SK-N-SH (cell line): ENCODE measurements around the gene DCTN3. TPM values are rescaled to one million over a fixed set of nuclear protein-coding genes. Genes with fewer than 3 reads are reported as not detected.

ENCODE experiments used
- CTCF ChIA-PET: fragments of 300-600, 350-600 bp; formaldehyde crosslinking; extraction: SDS; loops from one replicate; lab custom pipeline; 2021; lab: Yijun Ruan, JAX
- POLR2A ChIA-PET: fragments of 350-600 bp; sonication (Branson Sonifier 250); formaldehyde crosslinking; extraction: SDS; loops from one replicate; lab custom pipeline; 2020; ENCODE audit warnings: antibody characterized with exemption, inconsistent platforms; lab: Yijun Ruan, JAX
- DNase-seq: peaks from one replicate; pipeline ENCODE4 v3.0.0; 2012
- H2AFZ ChIP-seq: fragments of 200-600 bp; sonication (generic); 2 replicates; pipeline ENCODE4 v1.8.1; 2016; ENCODE audit warnings: antibody characterized with exemption, mild to moderate bottlenecking, low read depth
- H3F3A ChIP-seq: fragments of 200-600 bp; sonication (generic); replicated peaks from 2 replicates; pipeline ENCODE3; 2016; ENCODE audit warnings: antibody characterized with exemption, mild to moderate bottlenecking; ENCODE audit not compliant: insufficient read depth
- H3K27ac ChIP-seq, 2 experiments: fragments of 200-500 bp in 1 of 2; fragments of 200-600 bp in 1 of 2; sonication (Bioruptor generic) in 1 of 2; sonication (generic), shearing (Covaris generic) in 1 of 2; 2 replicates each; pipeline versions ENCODE4 v1.5.1 to v1.6.1; 2014 to 2016; ENCODE audit warnings: low read depth in 2 of 2, inconsistent platforms in 1 of 2, low read length in 1 of 2, mild to moderate bottlenecking in 1 of 2, mixed read lengths in 1 of 2
- H3K27me3 ChIP-seq: fragments of 200-600 bp; sonication (generic), shearing (Covaris generic); 2 replicates; pipeline ENCODE4 v1.6.1; 2016; ENCODE audit warnings: mixed run types; ENCODE audit not compliant: insufficient read depth
- H3K36me3 ChIP-seq, 2 experiments: fragments of 200-500 bp in 1 of 2; fragments of 200-600 bp in 1 of 2; sonication (Bioruptor generic) in 1 of 2; sonication (generic) in 1 of 2; replicated peaks in 1 of 2; 2 replicates each; pipeline versions ENCODE3 to v1.5.1; 2014 to 2016; ENCODE audit warnings: low read length in 1 of 2, mild to moderate bottlenecking in 1 of 2; ENCODE audit not compliant: insufficient read depth in 2 of 2, control insufficient read depth in 1 of 2
- H3K4me1 ChIP-seq, 2 experiments: fragments of 200-500 bp in 1 of 2; fragments of 200-600 bp in 1 of 2; sonication (Bioruptor generic) in 1 of 2; sonication (generic), shearing (Covaris generic) in 1 of 2; 2 replicates each; pipeline versions ENCODE4 v1.5.1 to v1.6.1; 2014 to 2016; ENCODE audit warnings: low read depth in 1 of 2, low read length in 1 of 2, mixed run types in 1 of 2; ENCODE audit not compliant: insufficient read depth in 2 of 2, control insufficient read depth in 1 of 2
- H3K4me2 ChIP-seq: fragments of 200-600 bp; sonication (generic), shearing (Covaris generic); 2 replicates; pipeline ENCODE4 v1.6.1; 2017; ENCODE audit warnings: mixed run types
- H3K4me3 ChIP-seq, 2 experiments: fragments of 200-500 bp in 1 of 2; fragments of 200-600 bp in 1 of 2; sonication (Bioruptor generic) in 1 of 2; sonication (generic), shearing (Covaris generic) in 1 of 2; 2 replicates each; pipeline versions ENCODE4 v1.5.1 to v1.8.1; 2014 to 2016; ENCODE audit warnings: low read depth in 2 of 2, inconsistent platforms in 1 of 2, low read length in 1 of 2, mild to moderate bottlenecking in 1 of 2, mixed read lengths in 1 of 2, moderate library complexity in 1 of 2
- H3K79me2 ChIP-seq: fragments of 200-600 bp; sonication (generic); 2 replicates; pipeline ENCODE4 v1.8.1; 2017; ENCODE audit warnings: mild to moderate bottlenecking; ENCODE audit not compliant: insufficient read depth
- H3K9ac ChIP-seq: fragments of 200-600 bp; sonication (generic); 2 replicates; pipeline ENCODE4 v1.6.1; 2017; ENCODE audit warnings: mixed run types
- H3K9me2 ChIP-seq: fragments of 200-600 bp; sonication (generic); 2 replicates; pipeline ENCODE4 v1.6.1; 2017; ENCODE audit warnings: mixed run types
- H3K9me3 ChIP-seq: fragments of 200-600 bp; sonication (generic); 2 replicates; pipeline ENCODE4 v1.6.1; 2017; ENCODE audit warnings: mixed run types, mild to moderate bottlenecking, moderate library complexity
- H4K20me1 ChIP-seq: fragments of 200-600 bp; sonication (generic); 2 replicates; pipeline ENCODE4 v1.6.1; 2017; ENCODE audit warnings: mild to moderate bottlenecking, mixed run types; ENCODE audit not compliant: insufficient read depth
- CTCF ChIP-seq: fragments of 200-600 bp; sonication (generic); IDR thresholded peaks from 2 replicates; pipeline ENCODE4 v1.6.1; 2017; ENCODE audit warnings: antibody characterized with exemption, mild to moderate bottlenecking, moderate library complexity
- ELF1 ChIP-seq: IDR thresholded peaks from 2 replicates; pipeline ENCODE4 v1.4.0; 2012
- EP300 ChIP-seq, 2 experiments: IDR thresholded peaks; 2 replicates each; pipeline versions ENCODE4 v1.4.0 to v1.6.1; 2012; ENCODE audit warnings: borderline replicate concordance in 1 of 2, low read depth in 1 of 2, low read length in 1 of 2
- FOSL2 ChIP-seq: IDR thresholded peaks from 2 replicates; pipeline ENCODE4 v1.4.0; 2012; ENCODE audit warnings: low read depth, mild to moderate bottlenecking, moderate library complexity, borderline replicate concordance
- FOXM1 ChIP-seq: IDR thresholded peaks from 2 replicates; pipeline ENCODE4 v1.4.0; 2012; ENCODE audit warnings: low read depth, mild to moderate bottlenecking
- GATA2 ChIP-seq: sonication (generic); formaldehyde crosslinking; IDR thresholded peaks from 2 replicates; pipeline ENCODE4 v1.5.0; 2020; ENCODE audit warnings: mild to moderate bottlenecking, missing genetic modification reagents
- IRF3 ChIP-seq: fragments of 150-350 bp; IDR thresholded peaks from 2 replicates; pipeline ENCODE4 v1.6.1; 2016; ENCODE audit warnings: mild to moderate bottlenecking, low read depth, low read length
- MAX ChIP-seq: IDR thresholded peaks from 2 replicates; pipeline ENCODE4 v1.4.0; 2012; ENCODE audit warnings: low read depth
- MEF2A ChIP-seq: IDR thresholded peaks from 2 replicates; pipeline ENCODE4 v1.4.0; 2012; ENCODE audit warnings: low read depth, borderline replicate concordance
- NRF1 ChIP-seq: IDR thresholded peaks from 2 replicates; pipeline ENCODE4 v1.6.1; 2012; ENCODE audit warnings: low read depth, mild to moderate bottlenecking, low read length
- PBX3 ChIP-seq: IDR thresholded peaks from 2 replicates; pipeline ENCODE4; 2012
- SIN3A ChIP-seq: IDR thresholded peaks from 2 replicates; pipeline ENCODE4 v1.6.1; 2012; ENCODE audit warnings: low read depth, mild to moderate bottlenecking, low read length, moderate library complexity, borderline replicate concordance
- SMC3 ChIP-seq: IDR thresholded peaks from 2 replicates; pipeline ENCODE4 v1.6.1; 2012; ENCODE audit warnings: low read depth, low read length, improper control_type of control experiment
- USF1 ChIP-seq: IDR thresholded peaks from 2 replicates; pipeline ENCODE4 v1.4.0; 2012; ENCODE audit warnings: low read depth, borderline replicate concordance
- USF2 ChIP-seq: fragments of 150-350 bp; IDR thresholded peaks from 2 replicates; pipeline ENCODE4 v1.6.1; 2017; ENCODE audit warnings: antibody characterized with exemption, low read length, low read depth, borderline replicate concordance
- WGBS: methylation state at CpG from one replicate; pipeline ENCODE4 v1.1.6; 2017; ENCODE audit warnings: low lambda C conversion rate; 5-methylcytosine and 5-hydroxymethylcytosine counted together
- polyA plus RNA-seq, 3 experiments: library from polyadenylated mRNA; depleted of rRNA; stranded (reverse); fragments of >200 nt; gene quantifications; 2 replicates each; pipeline ENCODE4 v1.2.3, GENCODE V29; 2012

Gene DCTN3
- polyA plus RNA-seq, 1 of the 3 experiments (the other 2 are of a cell fraction): 300 TPM

- no peak for TF ChIP-seq IRF3
- no peak for TF ChIP-seq FOXM1
- TF ChIP-seq ELF1: no peak
- TF ChIP-seq NRF1: no peak
- TF ChIP-seq SMC3: no peak
- no peak for TF ChIP-seq GATA2 (CRISPR knock-in tag)
- no peak for TF ChIP-seq CTCF
- no peak for TF ChIP-seq USF2
Measured at GRCh38 chr9:34575862-34576596, 44.3 kb downstream of the DCTN3 start (continued).

GRCh38 chr9:34575241-34575640 is 45.1 kb downstream of the DCTN3 start:
- no peaks in the 10 kb centered on the region for H3K36me3 ChIP-seq
- 79% methylated on average over 8 of the region's 8 CpGs for WGBS
- ChIA-PET POLR2A (no interaction called here), CTCF (interaction anchor here (1.3 to 12.0 kb wide), 4 partner anchors 14 to 28 kb away, joined by 3 to 129 read pairs (median 58); no protein-coding TSS in a partner anchor)
- peaks cover 0 to 90% of the 10 kb centered on the region in 2 experiments; a peak in 1 of 4 replicates for H3K4me1 ChIP-seq
- H3K4me3 ChIP-seq: no peak overlapping the region
- no peak overlapping the region for H3K9ac ChIP-seq
- no peaks in the 10 kb centered on the region for H3K9me2 ChIP-seq
- H3K79me2 ChIP-seq: no peaks in the 10 kb centered on the region
- no peaks in the 10 kb centered on the region for H4K20me1 ChIP-seq
- H3K27me3 ChIP-seq: peaks cover 16% of the 10 kb centered on the region; the same call in 1 of the 2 replicates
- no peak overlapping the region for H2AFZ ChIP-seq
- H3K4me2 ChIP-seq: no peak overlapping the region
- no peaks in the 10 kb centered on the region for H3K9me3 ChIP-seq
- no peak overlapping the region for H3K27ac ChIP-seq
- no peak for TF ChIP-seq ELF1
- TF ChIP-seq EP300 (IDR thresholded peaks at IDR 0.05; ENCODE audit: borderline replicate concordance in 1 of 2, low read depth in 1 of 2, low read length in 1 of 2): no peak
- no peak for TF ChIP-seq PBX3
- TF ChIP-seq FOSL2: no peak
- TF ChIP-seq SIN3A: no peak
- no peak for TF ChIP-seq SMC3
- TF ChIP-seq MEF2A: no peak
- no peak for TF ChIP-seq USF1
- no peak for TF ChIP-seq NRF1
- no peak for TF ChIP-seq MAX
- DNase-seq: no peak
- H3F3A ChIP-seq: no peaks in the 10 kb centered on the region
